CD4-positive, alpha-beta memory T cell (primary cell): Measurements from ENCODE around the gene IRF4. TPM values are rescaled to one million over a fixed set of nuclear protein-coding genes. Genes with fewer than 3 reads are reported as not detected.

Experiments
- CTCF ChIA-PET: fragments of 350-600 bp; sonication (Branson Sonifier 250); formaldehyde crosslinking; loops from one replicate; lab custom pipeline; 2021; ENCODE audit warnings: inconsistent platforms; ENCODE audit not compliant: partially characterized antibody; lab: Charles Lee
- POLR2A ChIA-PET: fragments of 350-600 bp; sonication (Branson Sonifier 250); formaldehyde crosslinking; loops from one replicate; lab custom pipeline; 2021; ENCODE audit not compliant: partially characterized antibody; lab: Charles Lee
- DNase-seq, 5 donors: peaks; one replicate each; pipeline versions ENCODE4 v3.0.0 to v3.0.0-alpha.2; 2020 to 2022; ENCODE audit warnings: mixed read lengths in 1 of 5
- H3K27ac ChIP-seq: one replicate; pipeline ENCODE4 v1.7.0; 2013; ENCODE audit warnings: low read depth, low read length
- H3K27me3 ChIP-seq: 2 replicates; pipeline ENCODE4 v1.7.0; 2013; ENCODE audit warnings: mild to moderate bottlenecking, low read length, moderate library complexity; ENCODE audit not compliant: insufficient read depth
- H3K36me3 ChIP-seq: 2 replicates; pipeline ENCODE4 v1.7.0; 2013; ENCODE audit warnings: mild to moderate bottlenecking, low read length, moderate library complexity; ENCODE audit not compliant: insufficient read depth
- H3K4me1 ChIP-seq: 2 replicates; pipeline ENCODE4 v1.7.0; 2013; ENCODE audit warnings: mild to moderate bottlenecking, low read length, moderate library complexity; ENCODE audit not compliant: insufficient read depth
- H3K4me3 ChIP-seq, 2 donors: one replicate each; pipeline ENCODE4 v1.7.0; 2013; ENCODE audit warnings: low read length in 2 of 2, mild to moderate bottlenecking in 1 of 2
- H3K9me3 ChIP-seq, 2 donors: one replicate each; pipeline ENCODE4 v1.7.0; 2013; ENCODE audit warnings: low read length in 2 of 2, control low read depth in 1 of 2; ENCODE audit not compliant: control insufficient read depth in 1 of 2
- H3K27ac Mint-ChIP-seq, 7 donors: one replicate each; pipeline ENCODE4 v1.8.0; 2020 to 2021; ENCODE audit warnings: mixed read lengths in 7 of 7, mild to moderate bottlenecking in 6 of 7, inconsistent platforms in 3 of 7, moderate library complexity in 3 of 7
- H3K27me3 Mint-ChIP-seq, 2 donors: one replicate each; pipeline ENCODE4 v1.8.0; 2020 to 2021; ENCODE audit warnings: mixed read lengths in 2 of 2
- H3K36me3 Mint-ChIP-seq, 2 donors: one replicate each; pipeline ENCODE4 v1.8.0; 2020 to 2021; ENCODE audit warnings: mixed read lengths in 2 of 2, inconsistent platforms in 1 of 2, mild to moderate bottlenecking in 1 of 2
- H3K4me1 Mint-ChIP-seq, 4 donors: one replicate each; pipeline ENCODE4 v1.8.0; 2020 to 2021; ENCODE audit warnings: mixed read lengths in 4 of 4, mild to moderate bottlenecking in 1 of 4
- H3K4me3 Mint-ChIP-seq, 8 donors: one replicate each; pipeline ENCODE4 v1.8.0; 2020 to 2021; ENCODE audit warnings: mixed read lengths in 8 of 8, mild to moderate bottlenecking in 7 of 8, moderate library complexity in 6 of 8, inconsistent platforms in 3 of 8
- H3K9me3 Mint-ChIP-seq, 8 donors: one replicate each; pipeline ENCODE4 v1.8.0; 2020 to 2021; ENCODE audit warnings: mixed read lengths in 8 of 8, mild to moderate bottlenecking in 5 of 8, inconsistent platforms in 3 of 8, moderate library complexity in 1 of 8
- intact Hi-C: fragments of 100-400 bp; cut with micrococcal nuclease; formaldehyde crosslinking; loops from one replicate; pipeline ENCODE4 v1.15.1; 2023
- polyA plus RNA-seq, 2 donors: library from polyadenylated mRNA; unstranded; fragments of 300-500 nt; fragmentation: Illumina TruSeq; gene quantifications; one replicate each; pipeline ENCODE4 v1.2.3, GENCODE V29; 2021
- total RNA-seq, 2 experiments: library from RNA; stranded (reverse); gene quantifications; one replicate each; pipeline ENCODE4 v1.2.3, GENCODE V29; 2021

Gene IRF4
- total and polyA plus RNA-seq, 4 experiments from 2014 or later, result 2.7 to 8.6 (median 7.1) TPM

GRCh38 chr6:390914-391558, 516 bp upstream of the IRF4 start:
- no peaks in the 10 kb centered on the region for H3K9me3 Mint-ChIP-seq
- no peak overlapping the region for H3K27ac ChIP-seq
- POLR2A ChIA-PET, result interaction anchor here (0.8 to 7.2 kb wide), 13 partner anchors 9 to 202 kb away, joined by 3 to 60 read pairs (median 4); no protein-coding TSS in a partner anchor
- peak in 4 of 5 donors; percentile 21 to 31 (median 22) for DNase-seq
- H3K4me3 ChIP-seq, result peak overlapping the region; percentile 3 to 63
- intact Hi-C loops, result loop anchor here (1.0 to 10.0 kb wide), 6 partner anchors 14 to 304 kb away; partner anchors contain the start of genes DUSP22 and EXOC2
- no peaks in the 10 kb centered on the region for H3K36me3 ChIP-seq
- peaks cover 22 to 41% (median 27%) of the 10 kb centered on the region in 4 donors for H3K4me1 Mint-ChIP-seq
- peaks cover 4 to 17% of the 10 kb centered on the region in 2 donors for H3K27me3 Mint-ChIP-seq
- H3K36me3 Mint-ChIP-seq, result peaks cover 0 to 7% of the 10 kb centered on the region in 2 donors
- peak overlapping the region; percentile 92 to 96 (median 94) for H3K4me3 Mint-ChIP-seq
- no peaks in the 10 kb centered on the region for H3K27me3 ChIP-seq
- H3K9me3 ChIP-seq, result no peaks in the 10 kb centered on the region
- CTCF ChIA-PET, result interaction anchor here (1.0 to 6.3 kb wide), 15 partner anchors 9 to 204 kb away, joined by 3 to 34 read pairs (median 4); no protein-coding TSS in a partner anchor
- H3K27ac Mint-ChIP-seq, result peak overlapping the region in 6 of 7 donors; percentile 73 to 90 (median 80)
- peaks cover 36% of the 10 kb centered on the region for H3K4me1 ChIP-seq

- Mint-ChIP-seq H3K4me3 (peak overlapping the region; percentile 89 to 96 (median 94)), H3K4me1 (peaks cover 25 to 48% (median 30%) of the 10 kb centered on the region in 4 donors), H3K9me3 (no peaks in the 10 kb centered on the region), H3K27me3 (peaks cover 4 to 15% of the 10 kb centered on the region in 2 donors), H3K36me3 (peaks cover 0 to 16% of the 10 kb centered on the region in 2 donors), H3K27ac (peak overlapping the region in 4 of 7 donors; percentile 36 to 78 (median 55))
- CTCF ChIA-PET, result interaction anchor here (0.7 to 6.3 kb wide), 7 partner anchors 11 to 206 kb away, joined by 3 to 34 read pairs (median 5); no protein-coding TSS in a partner anchor
- intact Hi-C loops, result loop anchor here (5.0 to 10.0 kb wide), 2 partner anchors 110 to 302 kb away; partner anchors contain the start of gene EXOC2
- Histone ChIP-seq H3K36me3 (no peaks in the 10 kb centered on the region), H3K27ac (peak overlapping the region; percentile 32), H3K4me1 (peaks cover 36% of the 10 kb centered on the region), H3K27me3 (no peaks in the 10 kb centered on the region), H3K4me3 (peak overlapping the region; percentile 23 to 63), H3K9me3 (no peaks in the 10 kb centered on the region)
- POLR2A ChIA-PET, result interaction anchor here (0.7 to 7.2 kb wide), 14 partner anchors 7 to 201 kb away, joined by 3 to 60 read pairs (median 5); no protein-coding TSS in a partner anchor
- DNase-seq, result peak; percentile 28 to 61 (median 31)
Observed at GRCh38 chr6:392441-393390, 1.2 kb downstream of the IRF4 start.

GRCh38 chr6:393391-394221, 2.1 kb downstream of the IRF4 start:
- Histone ChIP-seq H3K9me3 (no peaks in the 10 kb centered on the region), H3K4me1 (peaks cover 38% of the 10 kb centered on the region), H3K27ac (no peak overlapping the region), H3K27me3 (no peaks in the 10 kb centered on the region), H3K4me3 (peak overlapping the region; percentile 42 to 63), H3K36me3 (no peaks in the 10 kb centered on the region)
- CTCF ChIA-PET, result interaction anchor here (0.9 to 6.3 kb wide), 5 partner anchors 10 to 204 kb away, joined by 3 to 34 read pairs (median 3); no protein-coding TSS in a partner anchor
- Mint-ChIP-seq H3K4me3 (peak overlapping the region; percentile 93 to 99 (median 94)), H3K4me1 (peaks cover 27 to 52% (median 34%) of the 10 kb centered on the region in 4 donors), H3K27me3 (peaks cover 2 to 15% of the 10 kb centered on the region in 2 donors), H3K27ac (peak overlapping the region; percentile 76 to 91 (median 84)), H3K36me3 (peaks cover 0 to 18% of the 10 kb centered on the region in 2 donors), H3K9me3 (no peaks in the 10 kb centered on the region)
- intact Hi-C loops, result loop anchor here (5.0 to 10.0 kb wide), 2 partner anchors 109 to 301 kb away; partner anchors contain the start of gene EXOC2
- DNase-seq, result peak in 2 of 5 donors; percentile 17 to 18
- POLR2A ChIA-PET, result interaction anchor here (1.1 to 7.2 kb wide), 4 partner anchors 10 to 200 kb away, joined by 3 to 60 read pairs (median 26); no protein-coding TSS in a partner anchor

GRCh38 chr6:394641-395289, 3.2 kb downstream of the IRF4 start:
- no peak overlapping the region for H3K27ac ChIP-seq
- H3K36me3 ChIP-seq, result no peaks in the 10 kb centered on the region
- peaks cover under 1 to 10% of the 10 kb centered on the region in 2 donors for H3K27me3 Mint-ChIP-seq
- intact Hi-C loops, result loop anchor here (5.0 to 10.0 kb wide), 2 partner anchors 108 to 300 kb away; partner anchors contain the start of gene EXOC2
- peaks cover 5 to 20% of the 10 kb centered on the region in 2 donors for H3K36me3 Mint-ChIP-seq
- DNase-seq, result no peak
- peak overlapping the region in 1 of 7 donors; percentile 71 for H3K27ac Mint-ChIP-seq
- no peaks in the 10 kb centered on the region for H3K27me3 ChIP-seq
- H3K4me3 Mint-ChIP-seq, result peak overlapping the region in 5 of 8 donors; percentile 38 to 99 (median 59)
- no peak overlapping the region for H3K4me3 ChIP-seq
- ChIA-PET CTCF (interaction anchor here (0.9 to 6.3 kb wide), 5 partner anchors 9 to 206 kb away, joined by 3 to 34 read pairs (median 4); no protein-coding TSS in a partner anchor), POLR2A (interaction anchor here (1.3 to 7.2 kb wide), 3 partner anchors 9 to 80 kb away, joined by 3 to 60 read pairs (median 47); no protein-coding TSS in a partner anchor)
- peaks cover 42% of the 10 kb centered on the region for H3K4me1 ChIP-seq
- H3K9me3 ChIP-seq, result no peaks in the 10 kb centered on the region
- H3K4me1 Mint-ChIP-seq, result peaks cover 22 to 49% (median 36%) of the 10 kb centered on the region in 4 donors
- no peaks in the 10 kb centered on the region for H3K9me3 Mint-ChIP-seq

- no peaks in the 10 kb centered on the region for H3K36me3 ChIP-seq
- ChIA-PET CTCF (interaction anchor here (1.0 to 1.7 kb wide), 3 partner anchors 10 to 207 kb away, joined by 3 to 4 read pairs (median 4); no protein-coding TSS in a partner anchor), POLR2A (interaction anchor here (7.2 kb wide), 1 partner anchor 8 kb away, joined by 60 read pairs; no protein-coding TSS in a partner anchor)
- H3K27me3 ChIP-seq, result no peaks in the 10 kb centered on the region
- DNase-seq, result no peak
- Mint-ChIP-seq H3K36me3 (peaks cover 5 to 25% of the 10 kb centered on the region in 2 donors), H3K27me3 (peaks cover 0 to 9% of the 10 kb centered on the region in 2 donors), H3K27ac (no peak overlapping the region), H3K4me1 (peaks cover 23 to 48% (median 34%) of the 10 kb centered on the region in 4 donors), H3K9me3 (no peaks in the 10 kb centered on the region), H3K4me3 (no peak overlapping the region)
- no peak overlapping the region for H3K27ac ChIP-seq
- no peak overlapping the region for H3K4me3 ChIP-seq
- H3K9me3 ChIP-seq, result no peaks in the 10 kb centered on the region
- peaks cover 39% of the 10 kb centered on the region for H3K4me1 ChIP-seq
- intact Hi-C loops, result loop anchor here (10.0 kb wide), 1 partner anchor 299 kb away; the partner anchor contains the start of gene EXOC2
Observed at GRCh38 chr6:395432-396125, 4.0 kb downstream of the IRF4 start.
